Measurements from ENCODE around the gene SKIC3.

SKIC3 gene

DNA sequence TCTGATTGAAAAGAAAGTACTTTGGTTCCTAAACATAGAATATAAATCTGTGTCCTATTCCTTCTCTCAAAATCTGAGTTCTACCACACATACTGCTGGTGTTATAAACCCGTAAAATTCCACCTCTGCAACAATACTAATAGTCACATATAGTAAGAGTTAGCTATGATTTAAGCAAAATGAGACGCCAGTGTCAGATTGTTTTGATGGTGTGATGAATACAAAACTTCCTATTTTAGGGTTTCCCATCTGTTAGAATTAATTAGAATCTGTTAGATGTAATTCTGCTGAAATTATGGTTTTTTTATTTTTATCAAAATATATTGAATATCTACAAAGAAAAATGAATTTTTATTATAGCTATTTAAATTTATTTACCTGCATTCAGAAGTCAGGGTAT is 26.8 kb upstream of the SKIC3 start:
- TF ChIP-seq CTCF (IDR thresholded peaks at IDR 0.05): no peak

GRCh38 chr5:95572016-95572415 is 17.2 kb upstream of the SKIC3 start:
- no peak for TF ChIP-seq CTCF (IDR thresholded peaks at IDR 0.05)

DNA sequence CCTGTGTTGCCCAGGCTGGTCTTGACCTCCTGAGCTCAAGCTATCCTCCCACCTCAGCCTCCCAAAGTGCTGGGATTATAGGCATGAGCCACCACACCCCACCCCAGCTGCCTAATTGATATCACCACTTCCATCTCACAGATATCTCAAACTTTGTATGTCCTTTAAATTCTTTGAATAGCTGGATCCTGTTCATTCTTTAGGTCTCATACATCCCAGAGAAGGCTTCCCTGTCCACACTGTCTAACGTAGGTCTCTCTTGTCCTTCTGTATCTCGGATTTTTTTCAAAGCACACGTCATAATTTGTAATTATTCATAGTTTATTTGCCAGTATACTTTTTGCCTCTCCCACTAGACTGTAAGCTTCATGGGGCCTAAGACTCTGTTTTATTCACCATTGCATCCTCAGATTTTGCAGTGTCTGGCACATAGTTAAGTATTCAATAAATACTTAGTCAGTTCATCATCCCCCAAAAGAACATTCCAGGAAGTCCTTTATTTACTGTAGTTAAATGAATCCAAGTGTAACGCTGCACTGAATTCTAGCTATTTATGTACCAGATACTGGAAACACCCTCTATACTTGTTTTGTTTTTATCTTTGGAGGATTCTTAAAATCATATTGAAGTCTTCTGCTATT is 10.6 kb upstream of the SKIC3 start:
- no peak for TF ChIP-seq CTCF (IDR thresholded peaks at IDR 0.05)

- TF ChIP-seq CTCF (IDR thresholded peaks at IDR 0.05): no peak
These were observed 9.7 kb upstream of the SKIC3 start for GRCh38 chr5:95564450-95564849.

DNA sequence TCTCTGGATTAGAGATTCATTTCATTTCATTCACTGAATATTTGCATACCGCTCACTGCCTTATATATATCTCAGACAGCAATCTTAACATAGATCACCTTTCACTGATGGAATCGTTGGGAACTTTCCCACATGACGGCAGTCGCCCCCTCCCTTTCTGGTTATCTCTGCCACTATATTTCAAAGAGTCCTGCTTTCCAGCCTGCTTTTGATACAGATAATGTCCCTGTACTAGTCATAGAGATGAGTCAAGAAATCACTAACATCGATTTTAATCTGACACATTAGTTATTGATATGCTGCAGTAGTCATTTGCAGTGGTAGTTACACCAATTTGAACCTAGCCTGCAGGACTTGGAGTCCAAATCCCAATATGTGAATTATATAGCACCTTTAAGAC is 8.6 kb upstream of the SKIC3 start:
- no peak for TF ChIP-seq CTCF (IDR thresholded peaks at IDR 0.05)

DNA sequence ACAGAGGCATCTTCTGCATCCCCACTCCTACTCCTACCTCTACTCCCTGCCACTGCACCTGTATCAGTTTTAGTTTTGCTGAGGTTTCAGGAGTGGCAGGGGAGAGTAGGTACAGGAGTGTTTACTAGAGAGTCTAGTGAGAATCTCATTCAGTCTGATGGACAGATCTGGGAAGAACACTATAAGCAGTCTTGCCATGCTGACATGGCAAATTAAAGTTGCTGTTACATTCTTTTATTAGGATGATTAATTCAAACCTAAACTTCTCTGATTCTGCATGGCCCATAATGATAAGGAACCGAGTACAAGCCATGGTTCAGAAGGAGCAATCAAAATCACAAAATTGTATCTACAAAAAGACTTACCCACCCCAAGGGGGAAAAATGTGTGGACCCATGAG is 7.5 kb upstream of the SKIC3 start:
- TF ChIP-seq CTCF (IDR thresholded peaks at IDR 0.05): no peak

- TF ChIP-seq CTCF (IDR thresholded peaks at IDR 0.05): no peak
These were observed 3.1 kb upstream of the SKIC3 start for GRCh38 chr5:95557841-95558240.

DNA sequence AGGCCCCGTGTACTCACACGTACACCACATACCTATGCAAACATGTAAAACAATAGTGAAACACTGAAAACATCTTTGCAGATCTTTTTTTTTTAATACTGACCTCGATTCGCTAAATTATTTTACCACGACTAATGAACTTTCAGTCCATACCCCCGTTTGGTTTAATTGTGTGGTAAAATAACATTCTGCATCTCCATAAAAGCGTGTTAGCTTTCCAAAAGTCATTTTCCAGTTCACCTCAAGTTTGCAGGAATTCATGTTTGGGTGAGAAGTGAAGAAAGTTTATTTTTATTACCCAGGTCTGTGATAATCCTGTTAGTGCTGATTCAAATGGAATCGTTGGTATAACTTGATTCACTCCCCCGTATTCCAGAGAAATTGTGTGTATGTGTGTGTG is 776 bp upstream of the SKIC3 start:
- no peak for TF ChIP-seq CTCF (IDR thresholded peaks at IDR 0.05)

Data from LNCAP (cell line).